DND-41 (cell line): ENCODE results near the gene CCDC97.
"Not testable (repeated sequence)": the region's sequence is repeated elsewhere in the genome, so short reads cannot be mapped to it uniquely, and the experiment has no call there.

Experiments used
- ATAC-seq: fragments of 200-7000 bp; cut with Tn5 transposase; 3 replicates; pipeline ENCODE4 v1.9.1; 2021; ENCODE audit warnings: low read depth; ENCODE audit not compliant: insufficient read depth
- DNase-seq: peaks from one replicate; pipeline ENCODE4 v3.0.0-alpha.2; 2020
- H2AFZ ChIP-seq: 2 replicates; pipeline ENCODE4 v1.6.0; 2012; ENCODE audit warnings: low read depth, low read length
- H3K27ac ChIP-seq: 2 replicates; pipeline ENCODE4 v1.5.1; 2012; ENCODE audit warnings: low read length, inconsistent platforms
- H3K27me3 ChIP-seq: fragments of 200-600 bp; sonication (generic); 2 replicates; pipeline ENCODE4 v1.6.0; 2012; ENCODE audit warnings: low read length, mild to moderate bottlenecking, inconsistent platforms; ENCODE audit not compliant: insufficient read depth, poor library complexity
- H3K36me3 ChIP-seq: 2 replicates; pipeline ENCODE4 v1.5.1; 2012; ENCODE audit warnings: low read length, inconsistent platforms; ENCODE audit not compliant: insufficient read depth
- H3K4me1 ChIP-seq: 2 replicates; pipeline ENCODE4 v1.5.1; 2012; ENCODE audit warnings: mild to moderate bottlenecking, low read length; ENCODE audit not compliant: insufficient read depth
- H3K4me2 ChIP-seq: 2 replicates; pipeline ENCODE4 v1.6.0; 2012; ENCODE audit warnings: mild to moderate bottlenecking, moderate library complexity, low read length, inconsistent platforms; ENCODE audit not compliant: insufficient read depth
- H3K4me3 ChIP-seq, 2 experiments: fragments of 200-600 bp in 1 of 2; shearing (Covaris generic) in 1 of 2; 2 replicates each; pipeline ENCODE4 v1.5.1; 2012 to 2016; ENCODE audit warnings: inconsistent platforms in 2 of 2, low read length in 2 of 2, mild to moderate bottlenecking in 2 of 2, low read depth in 1 of 2, moderate library complexity in 1 of 2
- H3K79me2 ChIP-seq: 2 replicates; pipeline ENCODE4 v1.6.0; 2012; ENCODE audit warnings: low read length, inconsistent platforms; ENCODE audit not compliant: insufficient read depth
- H3K9ac ChIP-seq: 2 replicates; pipeline ENCODE4 v1.6.0; 2012; ENCODE audit warnings: low read depth, mild to moderate bottlenecking, inconsistent platforms, low read length, moderate library complexity
- H3K9me3 ChIP-seq: 2 replicates; pipeline ENCODE4 v1.5.1; 2012; ENCODE audit warnings: low read length, moderate library complexity, mild to moderate bottlenecking, inconsistent platforms; ENCODE audit not compliant: insufficient read depth, severe bottlenecking
- H4K20me1 ChIP-seq: 2 replicates; pipeline ENCODE4 v1.6.0; 2012; ENCODE audit warnings: low read length; ENCODE audit not compliant: insufficient read depth
- CTCF ChIP-seq: IDR thresholded peaks from 2 replicates; pipeline ENCODE4 v1.5.1; 2012; ENCODE audit warnings: borderline replicate concordance, low read length, moderate library complexity, mild to moderate bottlenecking; ENCODE audit not compliant: poor library complexity, severe bottlenecking; ENCODE audit errors: extremely low read depth
- EZH2 ChIP-seq: IDR thresholded peaks from 3 replicates; pipeline ENCODE4 v1.6.1; 2012; ENCODE audit warnings: borderline replicate concordance, low read depth, mild to moderate bottlenecking, moderate library complexity, low read length, inconsistent platforms; ENCODE audit not compliant: severe bottlenecking

The CCDC97 gene

GRCh38 chr19:41276231-41276630, 33.7 kb upstream of the CCDC97 start:
- DNase-seq (no peak), ATAC-seq (no peak)
- no peaks in the 10 kb centered on the region for H3K4me1 ChIP-seq
- no peaks in the 10 kb centered on the region for H3K27me3 ChIP-seq
- H3K4me2 ChIP-seq, result no peak overlapping the region
- H3K9me3 ChIP-seq, result no peaks in the 10 kb centered on the region
- H3K36me3 ChIP-seq, result peaks cover 99% of the 10 kb centered on the region
- H4K20me1 ChIP-seq, result peaks cover 52% of the 10 kb centered on the region
- no peak overlapping the region for H3K4me3 ChIP-seq
- H3K9ac ChIP-seq, result no peak overlapping the region
- no peak overlapping the region for H3K27ac ChIP-seq
- H2AFZ ChIP-seq, result no peak overlapping the region
- H3K79me2 ChIP-seq, result peaks cover 49% of the 10 kb centered on the region
- TF ChIP-seq EZH2, result no peak
- TF ChIP-seq CTCF, result no peak

- ATAC-seq (no peak), DNase-seq (no peak)
- Histone ChIP-seq H2AFZ (no peak overlapping the region), H3K4me2 (no peak overlapping the region), H3K4me3 (no peak overlapping the region), H3K36me3 (peaks cover 96% of the 10 kb centered on the region), H3K9ac (no peak overlapping the region), H3K27me3 (no peaks in the 10 kb centered on the region), H3K9me3 (no peaks in the 10 kb centered on the region), H4K20me1 (peaks cover 36% of the 10 kb centered on the region), H3K27ac (no peak overlapping the region), H3K79me2 (peaks cover 34% of the 10 kb centered on the region), H3K4me1 (no peaks in the 10 kb centered on the region)
- no peak for TF ChIP-seq EZH2
- TF ChIP-seq CTCF, result no peak
These were observed 31.5 kb upstream of the CCDC97 start for GRCh38 chr19:41278478-41278877.

GRCh38 chr19:41288673-41289530, 21.1 kb upstream of the CCDC97 start:
- H3K4me3 ChIP-seq, result no peak overlapping the region
- no peaks in the 10 kb centered on the region for H3K9me3 ChIP-seq
- no peak for ATAC-seq
- peaks cover 42% of the 10 kb centered on the region; the same call in 1 of the 2 replicates for H4K20me1 ChIP-seq
- H3K27ac ChIP-seq, result no peak overlapping the region
- TF ChIP-seq CTCF, result no peak
- no peak for TF ChIP-seq EZH2
- no peaks in the 10 kb centered on the region for H3K4me1 ChIP-seq
- H3K36me3 ChIP-seq, result peaks cover 98% of the 10 kb centered on the region
- no peak overlapping the region for H3K9ac ChIP-seq
- H2AFZ ChIP-seq, result no peak overlapping the region
- peaks cover 47% of the 10 kb centered on the region for H3K79me2 ChIP-seq
- no peak for DNase-seq
- H3K27me3 ChIP-seq, result no peaks in the 10 kb centered on the region
- H3K4me2 ChIP-seq, result no peak overlapping the region

GRCh38 chr19:41289814-41290213, 20.2 kb upstream of the CCDC97 start:
- not testable (repeated sequence) for H3K27me3 ChIP-seq, ATAC-seq, H2AFZ ChIP-seq, H3K9me3 ChIP-seq, H3K27ac ChIP-seq, H3K4me2 ChIP-seq, DNase-seq, H3K9ac ChIP-seq, H3K4me1 ChIP-seq, H3K4me3 ChIP-seq
- Histone ChIP-seq H4K20me1 (peaks cover 45% of the 10 kb centered on the region), H3K79me2 (peaks cover 49% of the 10 kb centered on the region), H3K36me3 (peaks cover 98% of the 10 kb centered on the region)
